Measurements from ENCODE around the gene TTC22.
A peak's percentile ranks its signal among the peaks of the same experiment; 100 is the strongest.

The TTC22 gene

DNA sequence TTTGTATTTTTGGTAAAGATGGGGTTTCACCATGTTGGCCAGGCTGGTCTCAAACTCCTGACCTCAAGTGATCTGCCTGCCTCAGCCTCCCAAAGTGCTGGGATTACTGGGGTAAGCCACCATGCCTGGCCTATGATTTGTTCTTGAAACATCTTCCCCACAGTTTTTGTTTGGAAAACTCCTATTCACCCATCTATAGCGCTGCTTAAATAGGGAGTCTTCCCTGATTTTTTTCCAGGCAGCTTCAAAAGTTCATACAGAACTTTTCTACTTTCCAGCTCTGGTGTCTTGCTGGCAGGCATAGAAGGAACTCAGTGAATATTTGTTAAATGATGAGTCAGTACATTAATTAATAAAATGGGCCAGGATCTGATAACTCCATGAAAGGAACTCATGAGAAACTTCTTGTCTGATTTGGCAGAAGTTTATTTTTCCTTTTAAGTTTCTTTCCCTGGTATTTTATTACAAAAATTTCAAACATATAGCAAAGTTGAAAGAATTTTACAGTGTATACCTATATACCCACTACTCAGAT is 33.0 kb upstream of the TTC22 start:
- peak; percentile 54; the same call in 2 of the 3 replicates for ATAC-seq
- TF ChIP-seq ISL1 (CRISPR knock-in tag; IDR thresholded peaks at IDR 0.05) (peak; percentile 72), TCF4 (CRISPR knock-in tag; IDR thresholded peaks at IDR 0.05; ENCODE audit: borderline replicate concordance) (no peak), ZFP3 (CRISPR knock-in tag; IDR thresholded peaks at IDR 0.05) (peak; percentile 100)

DNA sequence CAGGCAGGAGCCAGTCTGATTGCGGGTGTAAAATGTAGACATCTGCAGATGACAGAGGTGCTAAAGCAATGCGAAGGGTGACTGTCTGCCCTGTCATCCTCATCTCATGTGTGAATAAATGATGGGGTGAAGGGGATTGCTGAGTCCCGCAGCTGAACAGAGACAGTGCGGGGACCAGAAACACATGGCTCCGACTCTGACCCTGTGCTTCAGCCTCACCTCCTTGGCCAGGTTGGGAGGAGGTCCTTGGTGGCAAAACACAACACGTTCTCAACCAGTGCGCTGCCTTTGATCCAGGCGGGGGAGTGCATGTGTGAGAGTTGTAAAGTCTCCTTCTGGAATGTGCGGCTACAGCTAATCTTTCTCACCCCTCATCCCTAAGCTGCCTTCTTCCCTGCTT is 32.0 kb upstream of the TTC22 start:
- no peak for ATAC-seq
- TF ChIP-seq PPARA (CRISPR knock-in tag; IDR thresholded peaks at IDR 0.05; ENCODE audit: borderline replicate concordance) = no peak
- TF ChIP-seq, protein P1, sequence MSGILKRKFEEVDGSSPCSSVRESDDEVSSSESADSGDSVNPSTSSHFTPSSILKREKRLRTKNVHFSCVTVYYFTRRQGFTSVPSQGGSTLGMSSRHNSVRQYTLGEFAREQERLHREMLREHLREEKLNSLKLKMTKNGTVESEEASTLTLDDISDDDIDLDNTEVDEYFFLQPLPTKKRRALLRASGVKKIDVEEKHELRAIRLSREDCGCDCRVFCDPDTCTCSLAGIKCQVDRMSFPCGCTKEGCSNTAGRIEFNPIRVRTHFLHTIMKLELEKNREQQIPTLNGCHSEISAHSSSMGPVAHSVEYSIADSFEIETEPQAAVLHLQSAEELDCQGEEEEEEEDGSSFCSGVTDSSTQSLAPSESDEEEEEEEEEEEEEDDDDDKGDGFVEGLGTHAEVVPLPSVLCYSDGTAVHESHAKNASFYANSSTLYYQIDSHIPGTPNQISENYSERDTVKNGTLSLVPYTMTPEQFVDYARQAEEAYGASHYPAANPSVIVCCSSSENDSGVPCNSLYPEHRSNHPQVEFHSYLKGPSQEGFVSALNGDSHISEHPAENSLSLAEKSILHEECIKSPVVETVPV (CRISPR knock-in tag; IDR thresholded peaks at IDR 0.05) = no peak
- TF ChIP-seq OSR1 (CRISPR knock-in tag; IDR thresholded peaks at IDR 0.05) = no peak
- TF ChIP-seq TOX (CRISPR knock-in tag; IDR thresholded peaks at IDR 0.05; ENCODE audit: borderline replicate concordance) = no peak
- no peak for TF ChIP-seq RARB (CRISPR knock-in tag; IDR thresholded peaks at IDR 0.05)
- TF ChIP-seq, protein P2, sequence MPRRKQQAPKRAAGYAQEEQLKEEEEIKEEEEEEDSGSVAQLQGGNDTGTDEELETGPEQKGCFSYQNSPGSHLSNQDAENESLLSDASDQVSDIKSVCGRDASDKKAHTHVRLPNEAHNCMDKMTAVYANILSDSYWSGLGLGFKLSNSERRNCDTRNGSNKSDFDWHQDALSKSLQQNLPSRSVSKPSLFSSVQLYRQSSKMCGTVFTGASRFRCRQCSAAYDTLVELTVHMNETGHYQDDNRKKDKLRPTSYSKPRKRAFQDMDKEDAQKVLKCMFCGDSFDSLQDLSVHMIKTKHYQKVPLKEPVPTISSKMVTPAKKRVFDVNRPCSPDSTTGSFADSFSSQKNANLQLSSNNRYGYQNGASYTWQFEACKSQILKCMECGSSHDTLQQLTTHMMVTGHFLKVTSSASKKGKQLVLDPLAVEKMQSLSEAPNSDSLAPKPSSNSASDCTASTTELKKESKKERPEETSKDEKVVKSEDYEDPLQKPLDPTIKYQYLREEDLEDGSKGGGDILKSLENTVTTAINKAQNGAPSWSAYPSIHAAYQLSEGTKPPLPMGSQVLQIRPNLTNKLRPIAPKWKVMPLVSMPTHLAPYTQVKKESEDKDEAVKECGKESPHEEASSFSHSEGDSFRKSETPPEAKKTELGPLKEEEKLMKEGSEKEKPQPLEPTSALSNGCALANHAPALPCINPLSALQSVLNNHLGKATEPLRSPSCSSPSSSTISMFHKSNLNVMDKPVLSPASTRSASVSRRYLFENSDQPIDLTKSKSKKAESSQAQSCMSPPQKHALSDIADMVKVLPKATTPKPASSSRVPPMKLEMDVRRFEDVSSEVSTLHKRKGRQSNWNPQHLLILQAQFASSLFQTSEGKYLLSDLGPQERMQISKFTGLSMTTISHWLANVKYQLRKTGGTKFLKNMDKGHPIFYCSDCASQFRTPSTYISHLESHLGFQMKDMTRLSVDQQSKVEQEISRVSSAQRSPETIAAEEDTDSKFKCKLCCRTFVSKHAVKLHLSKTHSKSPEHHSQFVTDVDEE (CRISPR knock-in tag; IDR thresholded peaks at IDR 0.05) = no peak
- TF ChIP-seq, protein P3, sequence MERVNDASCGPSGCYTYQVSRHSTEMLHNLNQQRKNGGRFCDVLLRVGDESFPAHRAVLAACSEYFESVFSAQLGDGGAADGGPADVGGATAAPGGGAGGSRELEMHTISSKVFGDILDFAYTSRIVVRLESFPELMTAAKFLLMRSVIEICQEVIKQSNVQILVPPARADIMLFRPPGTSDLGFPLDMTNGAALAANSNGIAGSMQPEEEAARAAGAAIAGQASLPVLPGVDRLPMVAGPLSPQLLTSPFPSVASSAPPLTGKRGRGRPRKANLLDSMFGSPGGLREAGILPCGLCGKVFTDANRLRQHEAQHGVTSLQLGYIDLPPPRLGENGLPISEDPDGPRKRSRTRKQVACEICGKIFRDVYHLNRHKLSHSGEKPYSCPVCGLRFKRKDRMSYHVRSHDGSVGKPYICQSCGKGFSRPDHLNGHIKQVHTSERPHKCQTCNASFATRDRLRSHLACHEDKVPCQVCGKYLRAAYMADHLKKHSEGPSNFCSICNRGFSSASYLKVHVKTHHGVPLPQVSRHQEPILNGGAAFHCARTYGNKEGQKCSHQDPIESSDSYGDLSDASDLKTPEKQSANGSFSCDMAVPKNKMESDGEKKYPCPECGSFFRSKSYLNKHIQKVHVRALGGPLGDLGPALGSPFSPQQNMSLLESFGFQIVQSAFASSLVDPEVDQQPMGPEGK (CRISPR knock-in tag; IDR thresholded peaks at IDR 0.05; ENCODE audit: borderline replicate concordance) = no peak
- TF ChIP-seq ZNF70 (CRISPR knock-in tag; IDR thresholded peaks at IDR 0.05) = no peak
- TF ChIP-seq BACH2 (CRISPR knock-in tag; IDR thresholded peaks at IDR 0.05; ENCODE audit: borderline replicate concordance) = no peak
- no peak for TF ChIP-seq ZFP30 (CRISPR knock-in tag; IDR thresholded peaks at IDR 0.05)
- TF ChIP-seq, protein P4, sequence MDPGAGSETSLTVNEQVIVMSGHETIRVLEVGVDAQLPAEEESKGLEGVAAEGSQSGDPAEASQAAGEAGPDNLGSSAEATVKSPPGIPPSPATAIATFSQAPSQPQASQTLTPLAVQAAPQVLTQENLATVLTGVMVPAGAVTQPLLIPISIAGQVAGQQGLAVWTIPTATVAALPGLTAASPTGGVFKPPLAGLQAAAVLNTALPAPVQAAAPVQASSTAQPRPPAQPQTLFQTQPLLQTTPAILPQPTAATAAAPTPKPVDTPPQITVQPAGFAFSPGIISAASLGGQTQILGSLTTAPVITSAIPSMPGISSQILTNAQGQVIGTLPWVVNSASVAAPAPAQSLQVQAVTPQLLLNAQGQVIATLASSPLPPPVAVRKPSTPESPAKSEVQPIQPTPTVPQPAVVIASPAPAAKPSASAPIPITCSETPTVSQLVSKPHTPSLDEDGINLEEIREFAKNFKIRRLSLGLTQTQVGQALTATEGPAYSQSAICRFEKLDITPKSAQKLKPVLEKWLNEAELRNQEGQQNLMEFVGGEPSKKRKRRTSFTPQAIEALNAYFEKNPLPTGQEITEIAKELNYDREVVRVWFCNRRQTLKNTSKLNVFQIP (CRISPR knock-in tag; IDR thresholded peaks at IDR 0.05; ENCODE audit: borderline replicate concordance, low read depth) = no peak
- no peak for TF ChIP-seq GLIS3 (CRISPR knock-in tag; IDR thresholded peaks at IDR 0.05)

DNA sequence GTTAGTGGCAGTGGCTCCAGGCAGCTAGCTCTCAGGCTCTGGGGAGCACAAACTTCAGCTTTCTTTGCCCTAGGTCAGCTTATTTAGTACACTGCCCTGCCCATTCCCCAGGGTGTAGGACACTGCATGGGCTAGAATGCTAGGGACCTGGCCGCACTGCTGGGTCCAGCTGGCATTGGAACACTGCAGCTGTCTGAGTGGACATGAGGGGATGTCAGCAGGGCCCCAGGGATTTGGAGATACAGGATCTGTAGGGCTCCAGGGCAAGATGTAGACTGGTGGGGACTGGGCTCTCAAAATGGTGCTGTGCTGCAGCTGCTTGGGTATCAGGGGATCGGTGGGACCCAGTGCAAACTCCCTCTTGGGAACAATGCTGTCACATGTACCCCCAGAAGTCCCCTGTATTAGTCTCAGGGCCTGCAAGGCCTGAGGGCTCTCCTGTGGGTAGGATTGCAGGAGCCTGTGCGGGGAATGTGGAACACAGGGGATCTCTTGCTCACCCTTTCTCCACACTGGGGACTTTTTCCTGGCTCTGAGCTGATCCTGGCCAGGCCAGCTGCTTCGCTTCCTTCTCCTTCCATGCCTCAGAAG is 25.2 kb upstream of the TTC22 start:
- TF ChIP-seq, protein P2 (CRISPR knock-in tag; IDR thresholded peaks at IDR 0.05) = no peak
- TF ChIP-seq OSR1 (CRISPR knock-in tag; IDR thresholded peaks at IDR 0.05) = no peak
- no peak for TF ChIP-seq ESRRG (CRISPR knock-in tag; IDR thresholded peaks at IDR 0.05)
- no peak for TF ChIP-seq TCF4 (CRISPR knock-in tag; IDR thresholded peaks at IDR 0.05; ENCODE audit: borderline replicate concordance)
- TF ChIP-seq ZFP3 (CRISPR knock-in tag; IDR thresholded peaks at IDR 0.05) = no peak
- TF ChIP-seq ZFP30 (CRISPR knock-in tag; IDR thresholded peaks at IDR 0.05) = no peak
- no peak for TF ChIP-seq CSDC2 (CRISPR knock-in tag; IDR thresholded peaks at IDR 0.05)
- TF ChIP-seq, protein P1 (CRISPR knock-in tag; IDR thresholded peaks at IDR 0.05) = no peak
- no peak for TF ChIP-seq ZNF8 (CRISPR knock-in tag; IDR thresholded peaks at IDR 0.05)
- TF ChIP-seq, protein P3 (CRISPR knock-in tag; IDR thresholded peaks at IDR 0.05; ENCODE audit: borderline replicate concordance) = no peak
- TF ChIP-seq GLIS3 (CRISPR knock-in tag; IDR thresholded peaks at IDR 0.05) = no peak
- no peak for TF ChIP-seq SNAI2 (CRISPR knock-in tag; IDR thresholded peaks at IDR 0.05)
- no peak for TF ChIP-seq BACH2 (CRISPR knock-in tag; IDR thresholded peaks at IDR 0.05; ENCODE audit: borderline replicate concordance)
- TF ChIP-seq ZNF565 (CRISPR knock-in tag; conservative IDR thresholded peaks at IDR 0.05; ENCODE audit: low read depth) = no peak
- ATAC-seq = no peak
